Activated naive CD4-positive, alpha-beta T cell (primary cell): ENCODE data around the gene LANCL2.

ENCODE experiments used
- DNase-seq, 4 experiments: peaks; one replicate each; lab custom pipeline; 2025; lab: John Stamatoyannopoulos, UW

The LANCL2 gene

DNA sequence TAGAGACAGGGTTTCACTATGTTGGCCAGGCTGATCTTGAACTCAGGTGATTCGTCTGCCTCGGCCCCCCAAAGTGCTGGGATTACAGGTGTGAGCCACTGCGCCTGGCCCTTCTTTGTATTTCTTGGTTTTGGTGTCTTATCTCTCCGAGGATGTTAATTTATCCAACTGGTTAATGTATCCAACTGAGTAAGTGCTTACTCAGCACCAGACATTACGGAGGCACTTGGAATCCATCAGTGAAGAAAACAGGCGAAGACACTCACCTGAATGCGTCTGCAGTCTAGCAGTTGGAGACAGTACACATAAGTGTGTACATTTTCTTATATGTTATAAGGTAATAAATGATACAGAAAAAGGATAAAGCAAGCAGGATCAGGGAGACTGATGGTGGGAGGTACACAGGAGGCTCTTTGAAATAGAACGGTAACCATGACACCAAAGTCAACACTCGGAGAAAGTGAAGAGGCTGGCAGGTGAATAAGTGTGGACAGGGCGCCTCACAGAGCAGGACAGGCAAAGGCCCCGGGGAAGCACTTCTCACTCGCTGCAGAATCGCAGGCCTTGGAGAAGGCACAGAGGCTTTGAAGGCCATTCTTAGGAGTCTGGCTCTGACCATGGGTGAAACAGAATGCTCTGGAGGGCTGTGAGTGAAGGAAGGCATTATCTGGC lies 73.1 kb downstream of the LANCL2 start:
- DNase-seq = no peak

- DNase-seq = no peak
These were observed 73.8 kb downstream of the LANCL2 start for GRCh38 chr7:55438757-55439525.

GRCh38 chr7:55439627-55440026 lies 74.5 kb downstream of the LANCL2 start:
- DNase-seq = no peak

GRCh38 chr7:55440040-55440690 lies 75.0 kb downstream of the LANCL2 start:
- DNase-seq = no peak

- no peak for DNase-seq
These were observed 75.9 kb downstream of the LANCL2 start for GRCh38 chr7:55441002-55441401.

GRCh38 chr7:55441774-55442522 lies 76.8 kb downstream of the LANCL2 start:
- no peak for DNase-seq

DNA sequence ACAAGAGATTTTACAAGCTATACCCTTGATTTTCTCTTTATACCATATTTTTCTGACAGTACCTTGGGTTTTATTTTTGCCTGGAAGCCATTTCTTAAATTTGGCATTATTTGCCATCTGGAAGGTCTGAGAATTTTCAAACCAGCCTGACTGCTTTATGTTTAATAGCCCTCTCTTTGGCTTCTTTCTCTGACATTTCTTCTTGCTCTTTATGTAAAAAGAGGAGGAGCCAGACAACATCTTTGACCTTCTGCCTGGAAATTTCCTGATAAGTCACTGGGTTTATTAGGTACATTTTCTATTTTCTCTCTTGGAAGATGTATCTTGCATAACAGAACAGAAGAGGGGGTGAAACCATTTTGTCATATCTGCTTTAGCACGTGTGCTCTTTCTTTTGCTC lies 79.6 kb downstream of the LANCL2 start:
- DNase-seq = no peak

GRCh38 chr7:55448526-55448925 lies 83.4 kb downstream of the LANCL2 start:
- DNase-seq = no peak

- no peak for DNase-seq
These were observed 84.3 kb downstream of the LANCL2 start for GRCh38 chr7:55449205-55449991.

DNA sequence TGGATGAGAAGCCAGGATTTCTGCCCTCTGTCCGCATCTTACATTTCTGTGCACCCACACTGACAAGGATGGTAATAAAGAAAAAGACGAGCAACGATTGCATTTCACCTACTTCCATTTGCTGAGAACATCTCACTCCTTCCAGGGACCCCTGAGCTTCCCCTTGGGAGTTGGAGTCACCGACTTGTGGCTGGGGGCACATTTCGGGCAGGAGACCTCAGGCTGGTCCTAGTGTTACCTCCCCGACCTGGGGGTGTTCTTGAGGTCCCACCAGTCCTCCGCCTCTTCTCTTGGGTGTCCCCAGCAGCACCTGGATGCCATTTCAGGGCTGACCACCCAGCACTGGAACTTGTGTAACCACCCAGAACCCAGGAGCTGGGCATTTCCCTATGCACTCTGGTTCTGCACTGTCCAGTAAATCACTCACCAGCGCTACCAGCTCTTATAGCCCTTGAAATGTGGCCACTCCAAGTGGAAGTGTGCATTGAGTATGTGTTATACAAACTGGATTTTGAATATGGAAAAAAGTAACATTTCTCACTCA lies 84.9 kb downstream of the LANCL2 start:
- DNase-seq = no peak

- DNase-seq = no peak
These were observed 87.8 kb downstream of the LANCL2 start for GRCh38 chr7:55452971-55453370.

DNA sequence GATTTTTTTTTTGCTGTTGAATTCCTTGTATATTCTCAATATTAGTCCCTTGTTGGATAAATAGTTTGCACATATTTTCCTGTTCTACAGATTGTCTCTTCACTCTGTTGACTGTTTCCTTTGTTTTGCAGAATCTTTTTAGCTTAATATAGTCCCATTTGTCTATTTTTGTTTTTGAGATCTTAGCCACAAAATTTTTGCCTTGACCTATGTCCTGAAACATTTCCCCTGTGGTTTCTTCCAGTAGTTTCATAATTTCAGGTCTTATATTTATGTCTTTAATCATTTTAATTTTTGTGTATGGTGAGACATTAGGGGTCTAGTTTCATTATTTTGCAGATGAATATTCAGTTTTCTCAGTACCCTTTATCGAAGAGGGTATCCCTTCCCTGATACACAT lies 92.7 kb downstream of the LANCL2 start:
- DNase-seq = no peak

- no peak for DNase-seq
These were observed 93.2 kb downstream of the LANCL2 start for GRCh38 chr7:55458351-55458750.

- DNase-seq = no peak
These were observed 98.6 kb downstream of the LANCL2 start for GRCh38 chr7:55463686-55464262.

DNA sequence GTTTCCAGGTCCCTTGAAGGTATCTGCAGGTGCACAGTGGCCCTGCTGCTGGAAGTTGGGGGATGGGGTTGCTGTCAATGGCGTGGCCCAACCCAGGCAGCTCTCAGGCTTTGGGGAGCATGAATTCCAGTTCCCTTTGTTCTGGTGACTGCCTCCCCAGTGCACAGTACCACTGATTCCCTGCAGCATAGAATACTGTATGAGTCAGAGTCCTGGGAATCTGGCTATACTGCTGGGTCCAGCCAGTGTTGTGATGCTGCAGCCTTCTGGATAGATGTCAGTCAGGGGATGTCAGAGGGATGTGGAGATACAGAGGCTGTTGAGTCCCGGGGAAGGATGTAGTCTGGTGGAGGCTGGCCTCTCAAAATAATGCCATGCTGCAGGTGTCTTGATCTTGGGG lies 99.3 kb downstream of the LANCL2 start:
- no peak for DNase-seq

GRCh38 chr7:55465691-55466090 lies 100.6 kb downstream of the LANCL2 start:
- no peak for DNase-seq

DNA sequence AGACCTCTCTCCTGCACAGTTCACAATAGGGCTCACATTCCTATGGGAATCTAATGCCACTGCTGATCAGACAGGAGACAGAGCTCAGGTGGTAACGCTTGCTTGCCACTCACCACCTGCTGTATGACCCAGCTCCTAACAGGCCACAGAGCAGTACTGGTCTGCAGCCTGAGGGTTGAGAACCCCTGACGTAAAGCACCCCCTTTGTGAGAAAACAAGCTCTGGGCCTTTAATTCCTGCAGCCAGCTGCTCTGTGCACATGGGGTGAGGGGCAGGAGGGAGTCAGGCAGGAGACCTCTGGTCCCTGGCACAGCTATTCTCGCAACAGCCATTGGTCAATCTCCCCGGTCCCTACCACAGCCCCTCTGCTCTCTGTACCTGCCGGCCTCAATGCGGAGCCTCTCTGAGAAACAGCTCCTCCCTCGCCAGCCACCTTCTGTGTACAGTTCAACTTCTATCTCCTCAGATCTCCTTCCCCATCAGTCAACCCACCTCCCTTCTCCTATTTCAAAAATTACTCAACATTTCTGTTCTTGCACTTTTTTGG lies 102.0 kb downstream of the LANCL2 start:
- DNase-seq = no peak

- DNase-seq = no peak
These were observed 103.4 kb downstream of the LANCL2 start for GRCh38 chr7:55468495-55468894.

GRCh38 chr7:55469271-55469681 lies 104.1 kb downstream of the LANCL2 start:
- DNase-seq = peak in 1 of 4 experiments; percentile 21

- no peak for DNase-seq
These were observed 104.6 kb downstream of the LANCL2 start for GRCh38 chr7:55469721-55470120.

GRCh38 chr7:55470261-55470660 lies 105.1 kb downstream of the LANCL2 start:
- DNase-seq = no peak
